PC-3 (cell line): Measurements from ENCODE around the gene FANK1. TPM values are rescaled to one million over a fixed set of nuclear protein-coding genes. Genes with fewer than 3 reads are reported as not detected.

ENCODE experiments used
- ATAC-seq: fragments of 200-7000 bp; cut with Tn5 transposase; 2 replicates; pipeline ENCODE4 v1.9.1; 2020; ENCODE audit warnings: mild to moderate bottlenecking, moderate library complexity
- BruUV-seq: library from RNA; stranded (reverse); fragments of 400-500 nt; replicated peaks from 2 replicates; lab custom pipeline; 2021; lab: Mats Ljungman, UMichigan
- CTCF ChIA-PET: fragments of 300-600 bp; sonication (Branson Sonifier 250); formaldehyde crosslinking; loops from one replicate; lab custom pipeline; 2022; ENCODE audit warnings: antibody characterized with exemption; lab: Charles Lee
- POLR2A ChIA-PET: fragments of 300-600 bp; sonication (Branson Sonifier 250); formaldehyde crosslinking; loops from one replicate; lab custom pipeline; 2022; ENCODE audit warnings: antibody characterized with exemption; ENCODE audit not compliant: unreplicated experiment; lab: Charles Lee
- DNase-seq: peaks from one replicate; pipeline ENCODE4 v3.0.0-alpha.2; 2015
- H2AFZ ChIP-seq: fragments of 300-600 bp; sonication (generic); 2 replicates; pipeline ENCODE4 v1.6.0; 2016; ENCODE audit warnings: antibody characterized with exemption, low read length
- H3F3A ChIP-seq: fragments of 300-600 bp; sonication (generic); one replicate; pipeline ENCODE4 v1.6.0; 2017; ENCODE audit warnings: antibody characterized with exemption, low read length, control low read depth, mild to moderate bottlenecking; ENCODE audit not compliant: unreplicated experiment
- H3K27ac ChIP-seq: fragments of 300-600 bp; sonication (generic); 2 replicates; pipeline ENCODE4 v1.5.1; 2016; ENCODE audit warnings: mild to moderate bottlenecking, low read length
- H3K27me3 ChIP-seq: fragments of 300-600 bp; sonication (generic); 2 replicates; pipeline ENCODE4 v1.6.1; 2016; ENCODE audit warnings: low read length, mixed read lengths
- H3K36me3 ChIP-seq: fragments of 300-600 bp; sonication (generic); 2 replicates; pipeline ENCODE4 v1.6.1; 2016; ENCODE audit warnings: low read depth, mixed run types, low read length, mixed read lengths
- H3K4me1 ChIP-seq: fragments of 300-600 bp; sonication (generic); 2 replicates; pipeline ENCODE4 v1.5.1; 2016; ENCODE audit warnings: low read length; ENCODE audit not compliant: insufficient read depth
- H3K4me2 ChIP-seq: fragments of 300-600 bp; sonication (generic); 2 replicates; pipeline ENCODE4 v1.6.0; 2016; ENCODE audit warnings: low read length
- H3K4me3 ChIP-seq: fragments of 300-600 bp; sonication (generic); 2 replicates; pipeline ENCODE4 v1.5.1; 2016; ENCODE audit warnings: mild to moderate bottlenecking, low read length, mixed read lengths
- H3K79me2 ChIP-seq: fragments of 300-600 bp; sonication (generic); 2 replicates; pipeline ENCODE4 v1.6.1; 2017; ENCODE audit warnings: low read length, mixed read lengths
- H3K9ac ChIP-seq: fragments of 300-600 bp; sonication (generic); 2 replicates; pipeline ENCODE4 v1.6.0; 2016; ENCODE audit warnings: mild to moderate bottlenecking, low read length
- H3K9me2 ChIP-seq: fragments of 300-600 bp; sonication (generic); replicated peaks from 2 replicates; pipeline ENCODE4 v1.6.1; 2016; ENCODE audit warnings: mixed run types, low read length, mixed read lengths
- H3K9me3 ChIP-seq: fragments of 300-600 bp; sonication (generic); 2 replicates; pipeline ENCODE4 v1.6.1; 2016; ENCODE audit warnings: low read length, mixed read lengths
- H4K20me1 ChIP-seq: fragments of 300-600 bp; sonication (generic); 2 replicates; pipeline ENCODE4 v1.6.1; 2016; ENCODE audit warnings: low read length, mixed read lengths
- CTCF ChIP-seq: fragments of 300-600 bp; sonication (generic); conservative IDR thresholded peaks from 2 replicates; pipeline ENCODE4 v1.5.1; 2017; ENCODE audit warnings: antibody characterized with exemption, low read depth, mild to moderate bottlenecking, low read length
- EZH2 ChIP-seq: fragments of 300-600 bp; sonication (generic); IDR thresholded peaks from one replicate; pipeline ENCODE4 v1.6.1; 2017; ENCODE audit warnings: antibody characterized with exemption, mild to moderate bottlenecking, low read length; ENCODE audit not compliant: unreplicated experiment
- EZH2phosphoT487 ChIP-seq: fragments of 300-600 bp; sonication (generic); IDR thresholded peaks from 2 replicates; pipeline ENCODE4 v1.6.1; 2018; ENCODE audit warnings: mild to moderate bottlenecking, antibody characterized with exemption, low read length, borderline replicate concordance
- intact Hi-C: fragments of 100-400 bp; cut with micrococcal nuclease; formaldehyde crosslinking; loops from 2 replicates; pipeline ENCODE4 v1.9.0; 2023
- total RNA-seq: library from RNA; depleted of rRNA; stranded (reverse); fragments of >200 nt; gene quantifications from 2 replicates; pipeline ENCODE4 v1.2.3, GENCODE V29; 2014

The FANK1 gene
- total RNA-seq, 1 experiment from 2014 or later, result 0.95 TPM

DNA sequence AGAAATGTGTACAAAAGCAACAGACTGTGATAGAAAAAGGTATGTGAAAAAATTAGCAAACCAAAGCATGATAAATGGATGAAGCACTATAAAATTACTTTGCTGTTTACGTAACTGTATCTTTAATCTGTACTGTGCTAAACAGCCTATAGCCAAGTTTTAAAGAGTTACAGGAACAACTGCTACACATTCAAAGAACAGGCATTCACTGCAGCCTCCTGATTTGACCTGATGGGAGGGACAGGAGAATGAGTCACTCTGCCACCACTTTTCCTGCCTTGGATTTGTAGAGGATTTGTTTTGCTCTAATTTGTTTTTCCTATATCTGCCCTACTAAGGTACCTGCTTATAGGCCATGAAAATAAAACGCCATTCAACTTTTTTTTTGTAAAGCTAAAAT, 116.1 kb downstream of the FANK1 start:
- TF ChIP-seq EZH2phosphoT487 (no peak), EZH2 (no peak), CTCF (no peak)
- peak; percentile 45 for ATAC-seq
- peak; percentile 61 for DNase-seq
- Histone ChIP-seq H3K27ac (peak overlapping the region; percentile 98), H3K9me3 (no peaks in the 10 kb centered on the region), H3K79me2 (no peaks in the 10 kb centered on the region), H3K36me3 (no peaks in the 10 kb centered on the region), H3K4me1 (peaks cover 37% of the 10 kb centered on the region), H3K4me2 (peak overlapping the region; percentile 83), H3K9ac (peak overlapping the region; percentile 96), H4K20me1 (no peaks in the 10 kb centered on the region), H3K9me2 (no peaks in the 10 kb centered on the region), H2AFZ (no peak overlapping the region), H3F3A (no peaks in the 10 kb centered on the region), H3K4me3 (no peak overlapping the region), H3K27me3 (no peaks in the 10 kb centered on the region)
- intact Hi-C loops, result loop anchor here (2.0 to 10.0 kb wide), 2 partner anchors 50 to 82 kb away; no protein-coding TSS in a partner anchor
- POLR2A ChIA-PET, result no interaction called here
- no TSS peak for BruUV-seq
- CTCF ChIA-PET, result no interaction called here

DNA sequence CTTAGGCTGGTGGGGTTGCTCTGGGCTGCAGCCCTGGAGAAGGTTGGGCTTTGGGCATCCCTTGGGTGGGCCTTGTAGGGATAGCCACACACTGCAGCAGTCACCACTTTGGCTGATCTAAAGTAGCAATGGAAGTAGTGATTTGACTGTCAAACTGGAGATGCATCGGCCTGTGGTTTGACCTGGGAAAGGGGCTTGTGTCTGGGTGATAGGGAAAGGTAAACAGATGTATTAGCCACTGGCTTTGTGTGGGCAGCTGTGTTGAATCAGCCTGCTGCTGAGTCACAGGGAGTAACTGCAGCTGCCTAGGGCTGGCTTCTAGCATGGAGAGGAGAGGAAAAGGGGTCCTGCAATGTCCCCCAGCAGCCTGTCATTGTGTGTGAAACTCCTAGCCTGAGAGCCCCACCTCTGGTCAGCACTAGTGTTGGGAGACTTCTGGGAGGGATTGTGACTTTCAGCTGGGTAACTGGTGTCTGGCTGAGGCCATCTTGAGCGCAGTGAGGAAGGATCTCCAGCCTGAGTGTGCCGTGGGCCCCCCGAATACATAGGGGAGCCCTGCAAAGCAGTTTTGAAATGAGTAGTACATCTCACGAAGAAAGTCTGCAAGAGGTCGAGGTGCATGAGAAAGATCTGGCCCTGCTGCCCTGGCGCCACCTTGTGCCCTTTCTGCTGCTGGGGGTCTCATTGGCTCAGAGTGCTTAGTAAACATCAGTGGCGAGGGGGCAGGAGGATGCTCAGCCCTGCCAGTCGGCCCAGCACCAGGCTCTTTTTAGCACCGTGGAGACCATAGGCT, 117.3 kb downstream of the FANK1 start:
- H3K4me2 ChIP-seq, result peak overlapping the region; percentile 83

More for the DNA sequence above, 117.3 kb downstream of the FANK1 start:
- DNase-seq (peak; percentile 80), ATAC-seq (peak; percentile 92)
- Histone ChIP-seq H3K27me3 (no peaks in the 10 kb centered on the region), H3K4me1 (peaks cover 32% of the 10 kb centered on the region), H3K27ac (peak overlapping the region; percentile 98), H3K4me3 (peak overlapping the region; percentile 43), H4K20me1 (no peaks in the 10 kb centered on the region), H3K36me3 (no peaks in the 10 kb centered on the region), H3K9ac (peak overlapping the region; percentile 96), H3K9me3 (no peaks in the 10 kb centered on the region), H3F3A (no peaks in the 10 kb centered on the region), H3K9me2 (no peaks in the 10 kb centered on the region), H3K79me2 (no peaks in the 10 kb centered on the region), H2AFZ (no peak overlapping the region)
- intact Hi-C loops, result loop anchor here (2.0 to 10.0 kb wide), 2 partner anchors 49 to 81 kb away; no protein-coding TSS in a partner anchor
- no TSS peak for BruUV-seq
- CTCF ChIA-PET, result no interaction called here
- TF ChIP-seq CTCF (peak; percentile 27; the same call in 1 of the 2 replicates), EZH2phosphoT487 (no peak)
- POLR2A ChIA-PET, result no interaction called here
